HK-2 (cell line): ENCODE results near the gene CLSTN1.

Experiments used
- DNase-seq: peaks from one replicate; pipeline ENCODE4 v3.0.0-alpha.2; 2018; ENCODE audit not compliant: unreplicated experiment

The CLSTN1 gene

DNA sequence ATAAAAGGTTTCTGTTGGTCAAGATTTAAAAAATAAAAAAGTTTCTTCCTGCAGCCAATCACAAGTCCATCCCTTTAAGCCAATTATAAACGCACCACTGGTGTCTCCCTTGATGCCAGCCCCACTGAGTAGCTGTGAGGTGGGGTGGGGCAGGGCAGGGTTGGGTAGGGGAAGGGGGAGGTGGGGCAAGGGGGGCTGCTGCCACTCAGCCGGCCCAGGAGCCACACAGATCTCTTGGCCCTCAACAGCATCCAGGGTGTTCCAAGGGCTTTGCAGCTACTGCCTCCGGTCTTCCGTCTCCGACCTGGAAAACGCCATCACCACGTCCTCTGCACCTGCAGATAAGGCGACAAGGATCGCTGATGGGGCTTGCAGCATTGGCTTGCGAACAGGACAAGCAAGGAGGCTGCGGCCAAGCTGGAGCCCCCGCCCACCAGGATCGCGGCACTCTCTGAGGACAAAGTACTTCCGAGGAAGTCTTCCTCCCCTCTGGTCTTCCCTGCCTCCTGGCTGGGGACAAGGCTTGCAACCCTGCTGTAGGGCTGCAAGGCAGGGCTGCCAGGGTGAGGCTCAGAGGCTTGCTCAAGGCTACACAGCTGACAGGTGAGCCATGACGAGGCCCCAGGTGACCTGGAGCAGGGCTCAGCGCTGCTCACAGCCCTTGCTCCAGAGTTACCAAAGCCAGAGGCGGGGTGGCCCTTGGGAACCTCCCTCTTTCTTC, 26.8 kb upstream of the CLSTN1 start:
- no peak for DNase-seq

DNA sequence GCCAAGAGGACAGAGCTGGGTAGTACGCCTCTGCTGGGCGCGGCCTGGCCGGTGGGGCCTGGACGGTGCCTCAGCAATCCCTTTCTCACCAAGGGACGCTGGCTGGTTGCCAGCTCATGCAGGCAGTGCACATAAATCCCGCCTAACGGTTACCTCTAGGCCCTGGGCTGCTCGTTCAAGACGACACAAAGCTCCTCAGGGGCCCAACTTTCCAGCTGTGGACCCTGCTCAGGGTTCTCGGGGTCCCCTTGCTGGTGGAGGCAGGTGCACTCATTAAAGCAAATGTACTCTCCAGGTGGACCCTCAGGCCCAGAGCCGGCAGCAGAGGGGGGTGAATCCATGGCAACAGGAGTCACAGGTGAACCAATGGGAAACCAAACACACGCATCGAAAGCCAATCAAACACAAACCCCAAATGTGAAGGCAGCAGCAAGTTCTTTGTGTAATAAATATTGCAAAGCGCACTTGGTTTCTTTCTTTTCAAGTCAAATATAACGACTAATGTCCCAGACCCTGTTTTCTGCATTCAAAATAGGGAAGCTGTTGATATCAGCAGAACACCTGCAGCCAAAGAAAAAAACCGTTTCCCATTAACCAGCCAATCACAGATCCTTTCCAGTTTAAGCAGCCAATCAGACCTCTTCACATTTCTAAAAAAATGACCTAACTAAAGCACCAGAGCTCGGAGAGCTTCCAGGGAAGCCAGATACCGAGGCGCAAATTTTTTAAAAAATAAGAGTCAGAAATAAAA, 26.1 kb upstream of the CLSTN1 start:
- DNase-seq, result no peak

DNA sequence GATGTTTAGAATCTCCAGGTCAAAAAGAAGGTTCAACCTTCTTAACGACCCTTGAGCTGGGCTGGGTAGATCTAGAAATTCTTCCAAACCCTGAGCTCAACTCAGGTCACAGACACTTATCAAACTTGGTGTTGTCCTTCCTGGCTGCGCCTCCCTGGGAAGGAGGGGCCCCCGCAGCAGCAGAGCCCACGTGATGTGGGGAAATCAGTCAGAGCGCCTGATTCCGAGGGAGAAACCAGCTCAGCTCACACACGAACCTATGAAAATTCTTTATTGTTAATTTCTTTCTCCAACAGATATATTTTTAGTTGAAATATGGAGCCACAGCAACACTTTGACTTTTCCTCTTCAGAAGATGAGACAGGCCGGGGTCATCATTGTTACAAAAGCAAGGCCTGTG, 24.3 kb upstream of the CLSTN1 start:
- no peak for DNase-seq

DNA sequence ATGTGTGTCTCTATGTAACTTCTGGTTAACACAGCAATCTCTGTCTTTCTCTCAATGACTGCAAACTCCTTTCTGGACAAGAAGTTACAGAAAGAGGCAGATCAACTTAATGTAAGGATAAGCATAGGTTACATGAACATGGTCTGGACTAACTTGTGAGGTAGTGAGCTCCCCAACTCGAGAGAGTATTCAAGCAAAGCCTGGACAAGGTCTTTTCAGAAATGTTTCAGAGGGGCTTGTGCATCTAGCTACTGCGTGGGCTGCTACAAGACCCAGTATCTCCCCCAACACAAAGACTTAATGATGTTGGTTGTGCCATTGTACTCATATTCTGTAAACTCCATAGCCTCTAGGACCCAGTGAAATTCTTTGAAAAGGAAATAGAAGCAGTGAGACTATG, 23.5 kb upstream of the CLSTN1 start:
- DNase-seq, result no peak

DNA sequence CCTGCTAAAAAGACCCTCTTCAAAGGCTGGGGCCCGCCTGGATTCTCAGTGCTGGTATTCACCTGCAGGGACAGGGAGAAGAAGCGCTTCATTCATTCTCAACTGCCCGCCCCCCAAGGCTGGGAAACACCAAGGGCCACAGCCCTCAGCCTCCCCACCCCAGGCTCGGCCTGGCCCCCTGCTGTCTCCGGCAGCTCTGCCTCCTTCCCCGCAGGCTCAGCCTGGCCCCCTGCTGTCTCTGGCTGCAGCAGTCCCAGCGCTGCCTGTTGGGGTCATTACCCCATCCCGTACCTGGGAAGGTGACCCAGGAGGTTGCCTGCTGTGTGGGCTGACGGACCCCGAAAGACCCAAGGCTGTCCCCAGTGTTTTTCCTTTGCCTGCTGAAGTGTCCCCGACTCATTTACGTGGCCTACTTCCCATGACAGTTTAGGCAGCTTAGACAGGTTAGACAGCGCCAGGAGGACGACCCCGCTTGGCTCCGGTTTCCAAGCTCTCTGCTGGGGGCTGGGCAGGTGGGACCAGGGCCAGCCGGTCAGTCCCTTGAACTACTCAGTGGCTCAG, 22.9 kb upstream of the CLSTN1 start:
- no peak for DNase-seq

- DNase-seq, result no peak
These were observed 22.1 kb upstream of the CLSTN1 start for GRCh38 chr1:9845914-9846313.

- no peak for DNase-seq
These were observed 21.0 kb upstream of the CLSTN1 start for GRCh38 chr1:9844756-9845155.

DNA sequence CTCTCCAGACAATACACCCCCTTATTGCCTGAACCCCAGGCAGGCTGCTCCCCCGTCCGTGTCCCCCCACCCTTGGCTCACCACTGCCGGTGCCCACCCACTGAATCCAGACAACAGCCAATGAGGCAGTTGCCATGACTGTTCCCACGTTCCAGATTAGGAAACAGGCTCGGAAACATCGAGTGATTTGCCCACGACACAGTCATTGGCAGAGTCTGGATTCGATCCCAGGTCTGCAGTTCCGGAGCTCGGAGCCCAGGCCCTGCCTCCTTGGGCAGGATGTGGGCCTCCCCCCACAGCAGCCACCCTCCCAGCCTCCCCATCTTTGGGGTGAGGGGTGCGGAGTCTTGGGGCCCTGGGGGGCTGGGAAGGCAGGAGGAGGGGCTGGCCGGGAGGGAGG, 20.3 kb upstream of the CLSTN1 start:
- no peak for DNase-seq

DNA sequence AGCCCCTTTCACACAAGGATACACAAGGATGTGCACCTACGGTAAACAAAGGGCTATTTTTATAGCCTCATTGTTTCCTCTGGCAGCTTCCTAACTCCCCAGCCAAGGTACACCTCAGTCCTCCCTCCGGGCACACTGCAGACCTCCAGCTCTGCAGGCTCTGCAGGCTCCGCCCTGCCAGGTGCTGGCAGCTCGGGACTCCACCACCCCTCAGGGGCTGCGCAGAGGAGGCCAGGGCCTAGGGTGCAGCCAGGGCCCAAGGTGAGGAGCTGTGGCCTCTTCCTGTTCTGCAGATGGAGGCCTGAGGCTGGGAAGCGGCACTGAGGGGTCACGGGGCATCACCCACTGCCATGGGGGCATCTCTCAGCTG, 19.8 kb upstream of the CLSTN1 start:
- no peak for DNase-seq

GRCh38 chr1:9842781-9843575, 19.2 kb upstream of the CLSTN1 start:
- DNase-seq, result no peak

- no peak for DNase-seq
These were observed 18.4 kb upstream of the CLSTN1 start for GRCh38 chr1:9842073-9842711.

DNA sequence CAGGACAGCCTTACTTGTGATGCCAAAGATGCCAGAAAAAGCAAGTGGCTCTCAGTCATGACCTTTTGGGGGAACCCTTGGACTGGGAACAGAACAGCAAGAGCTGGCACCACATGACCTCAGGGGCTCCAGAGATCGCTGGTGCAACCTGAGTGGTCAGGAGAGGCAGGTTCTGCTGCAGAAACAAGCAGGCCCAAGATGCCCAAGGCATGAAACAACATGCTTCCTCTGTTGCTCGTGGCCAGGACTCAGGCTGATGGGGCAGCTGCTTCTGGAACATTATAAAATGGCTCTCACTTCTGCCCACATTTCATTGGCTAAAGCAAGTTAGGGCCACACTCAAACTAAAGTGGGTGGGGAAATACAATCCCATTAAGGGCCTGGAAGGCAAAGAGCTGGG, 17.7 kb upstream of the CLSTN1 start:
- no peak for DNase-seq

GRCh38 chr1:9840176-9840575, 16.4 kb upstream of the CLSTN1 start:
- DNase-seq, result no peak

DNA sequence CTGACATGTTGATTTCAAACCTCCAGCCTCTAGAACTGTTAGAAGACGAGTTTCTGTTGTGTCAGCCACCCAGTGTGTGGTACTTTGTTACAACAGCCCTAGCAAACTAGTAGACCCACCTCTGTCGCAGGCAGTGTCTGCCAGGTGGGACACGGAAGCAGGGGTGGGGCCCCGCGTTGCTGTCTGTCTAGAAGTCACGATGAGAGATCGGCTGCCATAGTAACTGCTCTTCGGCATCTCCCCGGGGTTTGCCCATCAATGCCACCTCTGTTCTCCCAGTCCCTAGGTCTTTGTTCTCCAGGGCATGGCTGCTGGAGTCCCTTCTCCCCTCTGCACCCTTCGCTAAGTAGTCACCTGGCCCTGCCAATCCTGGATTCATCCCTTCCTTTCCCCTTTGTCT, 15.2 kb upstream of the CLSTN1 start:
- DNase-seq, result no peak

GRCh38 chr1:9836632-9836960, 12.8 kb upstream of the CLSTN1 start:
- no peak for DNase-seq

GRCh38 chr1:9835758-9836631, 12.2 kb upstream of the CLSTN1 start:
- DNase-seq, result peak; percentile 29

DNA sequence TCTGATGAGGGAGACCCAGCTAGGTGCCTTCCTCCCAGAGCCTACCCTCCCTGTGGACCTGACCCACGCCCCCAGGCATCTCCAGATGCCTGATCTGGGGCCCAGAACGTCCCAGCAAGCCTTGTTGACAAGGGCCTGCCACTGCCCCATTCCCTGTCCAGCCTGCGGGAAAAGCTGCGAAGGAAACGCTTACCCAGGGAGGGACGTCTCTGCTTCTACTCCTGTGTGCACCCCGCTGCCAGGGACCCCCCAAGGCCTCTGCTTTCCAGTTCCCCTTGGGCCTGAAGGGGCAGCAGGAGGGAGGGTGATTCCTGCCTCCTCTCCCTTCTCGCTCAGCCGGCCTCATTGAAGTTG, 11.6 kb upstream of the CLSTN1 start:
- no peak for DNase-seq

- DNase-seq, result no peak
These were observed 9.9 kb upstream of the CLSTN1 start for GRCh38 chr1:9833632-9834031.

GRCh38 chr1:9827558-9828185, 3.9 kb upstream of the CLSTN1 start:
- no peak for DNase-seq

- no peak for DNase-seq
These were observed 2.9 kb upstream of the CLSTN1 start for GRCh38 chr1:9826616-9827015.

DNA sequence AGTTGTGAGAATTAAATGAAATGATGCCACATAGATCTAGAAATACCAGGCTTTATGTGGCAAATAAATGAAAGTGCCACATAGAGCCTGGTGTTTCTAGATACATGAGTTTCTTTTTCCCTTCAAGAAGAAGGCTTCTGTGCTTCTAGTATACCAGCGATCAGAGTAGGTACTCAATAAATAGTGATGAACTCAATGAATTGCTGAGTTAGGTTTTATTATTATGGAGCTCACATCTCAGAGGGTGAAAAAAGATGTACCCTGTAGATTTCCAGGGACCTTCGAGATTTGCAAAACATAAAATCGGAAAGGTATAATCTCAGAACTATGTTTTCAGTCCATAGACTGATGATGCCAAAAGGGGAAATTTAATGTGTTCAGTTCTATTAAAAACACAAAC, 2.3 kb upstream of the CLSTN1 start:
- DNase-seq, result no peak
